Measurements from ENCODE around the gene RBBP9. TPM values are rescaled to one million over a fixed set of nuclear protein-coding genes. Genes with fewer than 3 reads are reported as not detected.

Gene RBBP9
- total RNA-seq, 1 donor: 34.6 TPM

GRCh38 chr20:18481596-18481995, 15.4 kb downstream of the RBBP9 start:
- H3K4me3 ChIP-seq (ENCODE audit: low read depth, low read length): no peak overlapping the region
- DNase-seq (ENCODE audit: low read depth): no peak
- TF ChIP-seq CTCF (IDR thresholded peaks at IDR 0.05; ENCODE audit: insufficient read depth, low read length): no peak

DNA sequence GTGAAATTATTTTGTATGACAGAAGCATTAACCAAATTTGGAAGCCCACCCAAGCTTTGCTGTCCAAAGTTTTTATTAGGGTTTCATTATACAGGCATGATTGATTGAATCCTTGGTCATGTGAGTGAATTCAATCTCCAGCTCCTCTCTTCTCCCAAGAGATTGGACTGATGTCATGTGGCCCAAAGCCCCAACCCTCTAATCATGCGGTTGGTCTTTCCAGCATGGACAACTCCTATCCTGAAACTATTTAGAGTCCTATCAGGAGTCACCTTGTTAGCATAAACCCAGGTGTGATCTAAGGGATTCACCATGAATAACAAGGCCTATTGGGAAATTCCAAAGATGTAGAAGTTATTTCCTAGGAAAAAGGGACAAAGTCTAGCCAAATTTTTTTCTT, 19.2 kb downstream of the RBBP9 start:
- no peak overlapping the region for H3K4me3 ChIP-seq (ENCODE audit: low read depth, low read length)
- no peak for DNase-seq (ENCODE audit: low read depth)
- no peak for TF ChIP-seq CTCF (IDR thresholded peaks at IDR 0.05; ENCODE audit: insufficient read depth, low read length)

- H3K4me3 ChIP-seq (ENCODE audit: low read depth, low read length): no peak overlapping the region
- no peak for TF ChIP-seq CTCF (IDR thresholded peaks at IDR 0.05; ENCODE audit: insufficient read depth, low read length)
- DNase-seq (ENCODE audit: low read depth): no peak
Measured at GRCh38 chr20:18477218-18477617, 19.8 kb downstream of the RBBP9 start.

DNA sequence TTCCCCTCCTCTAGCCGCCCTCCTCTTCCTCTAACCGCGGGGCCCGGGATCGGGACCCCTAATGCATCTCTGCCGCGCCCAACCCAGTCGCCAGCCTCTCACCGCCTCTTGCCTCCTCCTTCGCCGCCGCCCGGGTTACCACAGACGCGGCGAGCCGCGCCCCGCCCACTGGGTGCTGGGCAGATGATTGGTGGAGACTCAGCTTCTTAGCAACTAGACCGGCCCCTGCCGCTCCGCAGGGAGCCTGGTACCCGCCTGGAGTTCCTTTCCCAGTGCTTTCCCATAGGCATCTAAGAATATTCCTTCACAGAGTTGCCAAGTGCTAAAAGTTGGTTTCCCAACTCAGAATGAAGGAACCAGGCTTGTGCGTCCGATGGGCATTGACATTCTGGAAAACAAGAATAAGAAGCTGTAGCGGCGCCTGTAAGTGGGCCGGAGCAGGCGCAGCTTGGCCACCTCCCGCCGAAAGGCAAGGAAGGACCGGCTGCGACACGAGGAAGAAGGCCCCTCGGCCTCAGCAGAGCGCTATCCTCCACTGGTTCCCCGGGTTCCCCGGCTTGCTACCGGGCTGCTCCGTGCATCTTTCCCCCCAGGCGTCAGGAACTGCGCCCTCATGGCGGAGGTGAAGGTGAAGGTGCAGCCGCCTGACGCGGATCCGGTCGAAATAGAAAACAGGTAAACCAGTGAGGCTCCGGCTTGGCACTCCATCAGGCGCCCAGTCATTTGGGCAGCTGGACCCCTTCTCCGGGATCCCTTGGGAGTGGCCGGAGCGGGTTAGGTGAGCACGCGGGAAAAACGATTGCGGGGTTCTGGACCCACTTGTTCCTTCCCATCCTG, 29.9 kb downstream of the RBBP9 start, which contains the start of the genes DZANK1 and POLR3F:
Gene DZANK1, minus strand, starts transcription at position 137 of the 837 bp plus-strand sequence. CDS start 1,672 bp downstream, outside the sequence.
Gene POLR3F, plus strand, starts transcription at position 497 of the 837 bp plus-strand sequence. Its CDS starts 117 bp downstream, at position 614.
- DNase-seq (ENCODE audit: low read depth): peak; percentile 96
- peak within 1 kb of the TSS; percentile 97 for H3K4me3 ChIP-seq (ENCODE audit: low read depth, low read length)
- no peak for TF ChIP-seq CTCF (IDR thresholded peaks at IDR 0.05; ENCODE audit: insufficient read depth, low read length)

DNA sequence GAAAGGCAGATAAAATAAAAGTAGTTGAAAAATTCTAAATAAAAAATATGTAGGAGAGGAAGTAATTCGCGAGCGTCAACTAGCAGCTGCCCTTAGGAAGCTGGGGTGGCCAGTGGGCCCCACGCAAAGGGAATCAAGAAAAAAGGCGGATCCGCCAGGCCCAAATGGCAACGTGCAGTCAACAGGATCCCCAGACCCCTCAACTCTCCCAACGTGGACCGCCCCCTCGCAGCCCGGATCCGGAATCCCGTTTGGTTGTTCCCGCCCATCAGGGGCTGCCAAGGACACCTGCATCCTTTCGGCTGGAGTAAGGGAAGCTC, 30.5 kb downstream of the RBBP9 start:
- DNase-seq (ENCODE audit: low read depth): no peak
- no peak for TF ChIP-seq CTCF (IDR thresholded peaks at IDR 0.05; ENCODE audit: insufficient read depth, low read length)
- H3K4me3 ChIP-seq (ENCODE audit: low read depth, low read length): peak overlapping the region; percentile 97

- TF ChIP-seq CTCF (IDR thresholded peaks at IDR 0.05; ENCODE audit: insufficient read depth, low read length): no peak
- peak overlapping the region; percentile 97 for H3K4me3 ChIP-seq (ENCODE audit: low read depth, low read length)
- no peak for DNase-seq (ENCODE audit: low read depth)
Measured at GRCh38 chr20:18465536-18466200, 31.4 kb downstream of the RBBP9 start.

Data from fibroblast of the aortic adventitia (primary cell).